K562 (cell line): ENCODE results near the gene CCDC184. TPM values are rescaled to one million over a fixed set of nuclear protein-coding genes. Genes with fewer than 3 reads are reported as not detected.
A peak's percentile ranks its signal among the peaks of the same experiment; 100 is the strongest.

Experiments
- ATAC-seq: fragments of 200-7000 bp; cut with Tn5 transposase; 3 replicates; pipeline ENCODE4 v1.9.1; 2020; ENCODE audit warnings: moderate library complexity
- BruUV-seq: library from RNA; stranded (reverse); fragments of 400-500 nt; replicated peaks from 2 replicates; lab custom pipeline; 2021; lab: Mats Ljungman, UMichigan
- CTCF ChIA-PET: fragments of 300-600 bp; formaldehyde crosslinking; extraction: SDS; loops from one replicate; lab custom pipeline; 2021; ENCODE audit warnings: low intra/inter-chr PET ratio; lab: Yijun Ruan, JAX
- POLR2A ChIA-PET: fragments of 300-600, 350-650 bp; sonication (Branson Sonifier 250); formaldehyde crosslinking; extraction: SDS; loops from one replicate; lab custom pipeline; 2021; ENCODE audit warnings: antibody characterized with exemption, inconsistent platforms; lab: Yijun Ruan, JAX
- DNase-seq, 4 experiments: peaks; one replicate each; pipeline versions ENCODE4 v3.0.0 to v3.0.0-alpha.2; 2011 to 2018; ENCODE audit warnings: low spot score in 3 of 4, mixed read lengths in 3 of 4; ENCODE audit errors: extremely low read depth in 1 of 4
- FAIRE-seq: peaks from 2 replicates; lab custom pipeline; 2011; peaks lifted over from hg19 to GRCh38; lab: Jason Lieb, UNC
- H2AFZ ChIP-seq: 2 replicates; pipeline ENCODE4 v1.6.0; 2011; ENCODE audit warnings: low read depth, low read length, control low read depth, inconsistent platforms
- H3K27ac ChIP-seq: fragments of 200-600 bp; 3 replicates; pipeline ENCODE4 v1.8.0; 2011; ENCODE audit warnings: low read depth, mild to moderate bottlenecking, control low read depth, inconsistent platforms, low read length, moderate library complexity, mixed read lengths; ENCODE audit errors: extremely low read depth
- H3K27me3 ChIP-seq, 2 experiments: fragments of 300-600 bp in 1 of 2; 2 replicates in 1 of 2; 3 replicates in 1 of 2; pipeline versions ENCODE4 v1.6.0 to v1.8.0; 2011; ENCODE audit warnings: inconsistent platforms in 2 of 2, low read length in 2 of 2, mild to moderate bottlenecking in 1 of 2, mixed read lengths in 1 of 2, moderate library complexity in 1 of 2; ENCODE audit not compliant: control insufficient read depth in 2 of 2, insufficient read depth in 2 of 2
- H3K36me3 ChIP-seq: fragments of 300-600 bp; 3 replicates; pipeline ENCODE4 v1.8.0; 2011; ENCODE audit warnings: mild to moderate bottlenecking, low read length, inconsistent platforms; ENCODE audit not compliant: control insufficient read depth, insufficient read depth
- H3K4me1 ChIP-seq, 2 experiments: fragments of 200-600 bp in 1 of 2; replicated peaks in 1 of 2; 2 replicates in 1 of 2; 3 replicates in 1 of 2; pipeline versions ENCODE4 v1.5.1 to v1.8.0; 2011; ENCODE audit warnings: inconsistent platforms in 2 of 2, low read length in 2 of 2, mild to moderate bottlenecking in 1 of 2, mixed read lengths in 1 of 2, moderate library complexity in 1 of 2; ENCODE audit not compliant: control insufficient read depth in 2 of 2, insufficient read depth in 2 of 2
- H3K4me2 ChIP-seq: 2 replicates; pipeline ENCODE4 v1.6.1; 2011; ENCODE audit warnings: low read length, control low read depth, inconsistent platforms, mixed read lengths; ENCODE audit not compliant: insufficient read depth
- H3K4me3 ChIP-seq: fragments of 200-600 bp; sonication (generic), shearing (Covaris generic); 2 replicates; pipeline ENCODE4 v1.5.1; 2016; ENCODE audit warnings: control low read depth, inconsistent platforms
- H3K79me2 ChIP-seq: fragments of 200-600 bp; 3 replicates; pipeline ENCODE4 v1.8.0; 2011; ENCODE audit warnings: low read length, inconsistent platforms; ENCODE audit not compliant: control insufficient read depth, insufficient read depth
- H3K9ac ChIP-seq, 2 experiments: 2 replicates each; pipeline versions ENCODE4 v1.6.0 to v1.6.1; 2011; ENCODE audit warnings: low read depth in 2 of 2, low read length in 2 of 2, control low read depth in 1 of 2, inconsistent platforms in 1 of 2, mild to moderate bottlenecking in 1 of 2, mixed read lengths in 1 of 2; ENCODE audit not compliant: insufficient read depth in 1 of 2
- H3K9me1 ChIP-seq: one replicate; pipeline ENCODE4 v1.6.0; 2011; ENCODE audit warnings: inconsistent platforms, mild to moderate bottlenecking, low read length, moderate library complexity; ENCODE audit not compliant: control insufficient read depth, insufficient read depth
- H3K9me3 ChIP-seq: replicated peaks from 2 replicates; pipeline ENCODE4 v1.5.1; 2011; ENCODE audit warnings: low read depth, low read length, inconsistent platforms; ENCODE audit not compliant: control insufficient read depth, insufficient read depth
- H4K20me1 ChIP-seq: replicated peaks from 2 replicates; pipeline ENCODE4 v1.6.1; 2011; ENCODE audit warnings: low read length, inconsistent platforms, mixed read lengths; ENCODE audit not compliant: control insufficient read depth, insufficient read depth
- BCOR ChIP-seq: fragments of 450-650 bp; IDR thresholded peaks from 2 replicates; pipeline ENCODE4 v1.6.1; 2016
- ELF4 ChIP-seq: fragments of 450-650 bp; formaldehyde crosslinking; IDR thresholded peaks from 2 replicates; pipeline ENCODE4 v1.4.0; 2022; ENCODE audit warnings: missing genetic modification characterization
- FOSL1 ChIP-seq: fragments of 200-800 bp; sonication (Bioruptor generic); conservative IDR thresholded peaks from 2 replicates; pipeline ENCODE4 v1.6.1; 2016; ENCODE audit warnings: missing genetic modification characterization, missing compliant biosample characterization
- HIVEP1 ChIP-seq: fragments of 250-450 bp; sonication (Bioruptor Pico); IDR thresholded peaks from 2 replicates; pipeline ENCODE4 v1.4.0; 2020; ENCODE audit warnings: mild to moderate bottlenecking
- KLF10 ChIP-seq: fragments of 250-450 bp; sonication (Bioruptor Pico); IDR thresholded peaks from 2 replicates; pipeline ENCODE4 v1.6.1; 2021; ENCODE audit warnings: matching md5 sums
- MEIS2 ChIP-seq: fragments of 450-650 bp; IDR thresholded peaks from 2 replicates; pipeline ENCODE4 v1.6.1; 2014; ENCODE audit warnings: mild to moderate bottlenecking; ENCODE audit not compliant: partially characterized antibody
- PBX2 ChIP-seq, 2 experiments: IDR thresholded peaks in 1 of 2; conservative IDR thresholded peaks in 1 of 2; 2 replicates each; pipeline ENCODE4 v1.6.1; 2016; ENCODE audit warnings: low read depth in 2 of 2, mild to moderate bottlenecking in 1 of 2, missing compliant biosample characterization in 1 of 2, missing genetic modification characterization in 1 of 2, moderate library complexity in 1 of 2
- TCF7 ChIP-seq: sonication (generic); IDR thresholded peaks from 2 replicates; pipeline ENCODE4 v1.6.1; 2016; ENCODE audit warnings: antibody characterized with exemption, borderline replicate concordance
- WGBS: fragments of 100-300 bp; shearing (Covaris generic); methylation state at CpG from one replicate; pipeline ENCODE4 v1.1.6; 2016; ENCODE audit warnings: low coverage, mixed read lengths; ENCODE audit not compliant: insufficient coverage; ENCODE audit errors: missing lambda C conversion rate; 5-methylcytosine and 5-hydroxymethylcytosine counted together
- in situ Hi-C: fragments of 300-500 bp; cut with MboI; formaldehyde crosslinking; loops from 4 replicates; pipeline ENCODE4 v1.15.0; 2018; ENCODE audit warnings: inconsistent platforms, mixed read lengths
- intact Hi-C: fragments of 100-400 bp; cut with micrococcal nuclease; formaldehyde crosslinking; loops from 2 replicates; pipeline ENCODE4 v1.14.2; 2022
- polyA plus RNA-seq, 8 experiments: library from polyadenylated mRNA; depleted of rRNA in 4 of 8; stranded (reverse) in 5 of 8; unstranded in 3 of 8; fragments of >200 nt; fragmentation: Nextera tagmentation in 2 of 8; fragmentation: Illumina TruSeq in 1 of 8; extraction: Ambion mirVana in 2 of 8; extraction: Trizol in 1 of 8; gene quantifications; 2 replicates each; pipeline versions ENCODE4 v1.2.1 to v1.2.3, GENCODE V29; 2011 to 2014; ENCODE audit warnings: inconsistent platforms in 1 of 8, missing spikeins in 1 of 8
- total RNA-seq, 7 experiments: library from RNA; depleted of rRNA in 6 of 7; stranded (reverse); fragments of >200 nt in 6 of 7; fragmentation: Illumina TruSeq in 2 of 7; extraction: Trizol in 2 of 7; gene quantifications; 2 replicates each; pipeline versions ENCODE4 v1.2.1 to v1.2.3, GENCODE V29; 2011 to 2021; ENCODE audit warnings: low replicate concordance in 1 of 7

CCDC184 gene
- total and polyA plus RNA-seq, 9 of the 15 experiments (the other 6 are each of a cell fraction or from before 2014, with no cell fraction given), result 0.09 TPM; not detected in 8

GRCh38 chr12:48220701-48221100 is 37.3 kb downstream of the CCDC184 start (continued):
- no peak for TF ChIP-seq KLF10
- TF ChIP-seq FOSL1 (tag), result no peak
- no peak for TF ChIP-seq BCOR

- Histone ChIP-seq H3K4me2 (no peak overlapping the region), H3K36me3 (no peaks in the 10 kb centered on the region), H3K27me3 (no peaks in the 10 kb centered on the region; a peak in 1 of 5 replicates), H2AFZ (no peak overlapping the region), H3K27ac (no peak overlapping the region), H3K4me3 (no peak overlapping the region), H3K9me3 (no peaks in the 10 kb centered on the region), H3K79me2 (no peaks in the 10 kb centered on the region), H3K9ac (no peak overlapping the region), H3K9me1 (no peaks in the 10 kb centered on the region), H3K4me1 (no peaks in the 10 kb centered on the region), H4K20me1 (no peaks in the 10 kb centered on the region)
- BruUV-seq, result no TSS peak
- in situ Hi-C loops, result no loop called here
- no peak for FAIRE-seq
- intact Hi-C loops, result no loop called here
- peak; percentile 61 for ATAC-seq
- WGBS, result 11% methylated on average over 2 of the region's 2 CpGs
- TF ChIP-seq MEIS2 (peak; percentile 22), TCF7 (no peak), HIVEP1 (CRISPR knock-in tag) (no peak), ELF4 (CRISPR knock-in tag) (no peak), PBX2 (CRISPR knock-in tag; IDR thresholded peaks at IDR 0.05; ENCODE audit: low read depth) (no peak), PBX2 (tag; conservative IDR thresholded peaks at IDR 0.05; ENCODE audit: low read depth) (peak; percentile 58)
- POLR2A ChIA-PET, result interaction anchor here (0.6 kb wide), 1 partner anchor 14 kb away, joined by 3 read pairs; no protein-coding TSS in a partner anchor
- DNase-seq, result no peak
- CTCF ChIA-PET, result no interaction called here
These were observed 38.2 kb downstream of the CCDC184 start for GRCh38 chr12:48221645-48222044.
